AG04450 (cell line): Measurements from ENCODE around the gene FAM222A. TPM values are rescaled to one million over a fixed set of nuclear protein-coding genes. Genes with fewer than 3 reads are reported as not detected.

ENCODE experiments used
- CTCF ChIA-PET: fragments of 300-600, 350-600 bp; formaldehyde crosslinking; extraction: SDS; loops from one replicate; lab custom pipeline; 2022; ENCODE audit warnings: antibody characterized with exemption, inconsistent platforms; lab: Charles Lee
- POLR2A ChIA-PET: fragments of 350-600 bp; formaldehyde crosslinking; extraction: SDS; loops from one replicate; lab custom pipeline; 2021; ENCODE audit warnings: antibody characterized with exemption, inconsistent platforms; lab: Yijun Ruan, JAX
- DNase-seq: peaks from one replicate; pipeline ENCODE4 v3.0.0-alpha.2; 2011; ENCODE audit warnings: low read depth, low spot score
- H3K27ac ChIP-seq: one replicate; pipeline ENCODE4 v1.5.1; 2012; ENCODE audit warnings: low read depth, low read length, control low read depth
- H3K27me3 ChIP-seq: one replicate; pipeline ENCODE4 v1.6.0; 2012; ENCODE audit warnings: low read length; ENCODE audit not compliant: control insufficient read depth, insufficient read depth
- H3K4me3 ChIP-seq: 2 replicates; pipeline ENCODE4 v1.5.1; 2011; ENCODE audit warnings: mild to moderate bottlenecking, low read depth, low read length, control low read depth
- H3K9me3 ChIP-seq: 2 replicates; pipeline ENCODE4 v1.5.1; 2012; ENCODE audit warnings: low read length; ENCODE audit not compliant: control insufficient read depth, insufficient read depth
- CTCF ChIP-seq: IDR thresholded peaks from 2 replicates; pipeline ENCODE4 v1.5.1; 2011; ENCODE audit warnings: low read depth, low read length, control low read depth, inconsistent platforms
- polyA plus RNA-seq: library from polyadenylated mRNA; depleted of rRNA; stranded (reverse); fragments of >200 nt; gene quantifications from 2 replicates; pipeline ENCODE4 v1.2.3, GENCODE V29; 2011

Gene FAM222A
- polyA plus RNA-seq, 1 experiment = 0.15 TPM

GRCh38 chr12:109729801-109730200, 16.2 kb downstream of the FAM222A start:
- Histone ChIP-seq H3K27me3 (peaks cover 30% of the 10 kb centered on the region), H3K4me3 (no peak overlapping the region), H3K9me3 (no peaks in the 10 kb centered on the region; the same call in 1 of the 2 replicates), H3K27ac (no peak overlapping the region)
- ChIA-PET CTCF (interaction anchor here (0.6 kb wide), 1 partner anchor 48 kb away, joined by 4 read pairs; no protein-coding TSS in a partner anchor), POLR2A (no interaction called here)
- DNase-seq = no peak
- TF ChIP-seq CTCF = no peak

GRCh38 chr12:109730306-109731145, 16.9 kb downstream of the FAM222A start:
- CTCF ChIA-PET = interaction anchor here (0.6 kb wide), 1 partner anchor 48 kb away, joined by 4 read pairs; no protein-coding TSS in a partner anchor
- Histone ChIP-seq H3K4me3 (no peak overlapping the region), H3K27ac (no peak overlapping the region), H3K27me3 (peaks cover 33% of the 10 kb centered on the region), H3K9me3 (no peaks in the 10 kb centered on the region; the same call in 1 of the 2 replicates)
- POLR2A ChIA-PET = no interaction called here
- no peak for DNase-seq
- TF ChIP-seq CTCF = no peak

DNA sequence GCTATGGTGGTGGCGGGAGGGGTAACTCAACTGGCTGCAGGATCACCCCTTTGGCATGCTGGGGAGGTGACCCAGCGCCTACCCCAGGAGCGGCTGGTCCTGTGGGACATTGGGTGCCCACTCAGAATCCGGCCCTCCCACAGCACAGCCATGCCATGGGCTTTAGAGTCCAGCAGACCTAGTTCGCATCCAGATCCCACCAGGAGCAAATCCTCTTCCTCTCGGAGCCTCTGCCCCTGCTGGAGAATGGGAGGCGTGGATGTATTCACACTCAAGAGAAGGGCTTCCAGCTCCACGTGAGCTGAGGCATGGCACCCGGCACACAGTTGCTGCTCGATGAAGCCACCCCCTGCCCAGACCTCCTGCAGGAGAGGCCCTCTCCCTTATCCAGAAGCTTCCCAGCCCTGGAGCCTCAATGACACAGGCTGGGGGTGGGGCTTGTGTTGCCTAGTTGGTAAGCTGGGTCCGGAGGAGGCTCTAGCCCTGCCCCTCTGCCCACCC, 17.7 kb downstream of the FAM222A start:
- ChIA-PET POLR2A (no interaction called here), CTCF (no interaction called here)
- Histone ChIP-seq H3K9me3 (no peaks in the 10 kb centered on the region; the same call in 1 of the 2 replicates), H3K4me3 (no peak overlapping the region), H3K27ac (no peak overlapping the region), H3K27me3 (peaks cover 33% of the 10 kb centered on the region)
- no peak for TF ChIP-seq CTCF
- DNase-seq = no peak

DNA sequence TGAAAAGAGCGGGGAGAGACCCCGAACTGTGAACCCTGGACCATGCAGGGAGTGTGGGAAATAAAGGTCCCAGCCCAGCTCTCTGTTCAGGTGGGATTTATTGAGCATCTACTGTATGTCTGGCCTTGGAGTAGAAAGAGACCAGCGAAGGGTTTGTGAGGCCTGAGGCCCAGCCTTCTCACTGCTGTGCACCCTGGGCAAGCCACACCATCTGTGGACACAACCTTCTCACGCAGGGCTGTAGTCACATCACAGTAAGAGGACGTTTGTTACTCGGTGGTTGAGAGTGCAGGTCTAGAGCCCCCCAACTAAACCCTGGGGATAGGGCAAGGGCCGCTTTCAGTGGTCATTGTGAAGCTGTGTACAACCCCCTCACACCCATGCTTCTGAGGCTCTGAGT, 18.2 kb downstream of the FAM222A start:
- peaks cover 31% of the 10 kb centered on the region for H3K27me3 ChIP-seq
- no peaks in the 10 kb centered on the region; the same call in 1 of the 2 replicates for H3K9me3 ChIP-seq
- no peak for TF ChIP-seq CTCF
- no peak for DNase-seq
- ChIA-PET CTCF (no interaction called here), POLR2A (no interaction called here)
- no peak overlapping the region for H3K4me3 ChIP-seq
- H3K27ac ChIP-seq = no peak overlapping the region
